G401.6 (cell line): ENCODE measurements around the gene PSMC3IP.
"Not testable (repeated sequence)": the region's sequence is repeated elsewhere in the genome, so short reads cannot be mapped to it uniquely, and the experiment has no call there.

Experiments used
- FAIRE-seq: peaks from 2 replicates; lab custom pipeline; 2012; peaks lifted over from hg19 to GRCh38; lab: Jason Lieb, UNC

The PSMC3IP gene

GRCh38 chr17:42560246-42560645 lies 17.3 kb downstream of the PSMC3IP start:
- FAIRE-seq: no peak

- no peak for FAIRE-seq
Measured at GRCh38 chr17:42559075-42559474, 18.5 kb downstream of the PSMC3IP start.

GRCh38 chr17:42555961-42556617 lies 21.4 kb downstream of the PSMC3IP start:
- peak; percentile 55 for FAIRE-seq

GRCh38 chr17:42555122-42555622 lies 22.4 kb downstream of the PSMC3IP start:
- no peak for FAIRE-seq

GRCh38 chr17:42554250-42555121 lies 23.0 kb downstream of the PSMC3IP start:
- FAIRE-seq: no peak

- FAIRE-seq: no peak
Measured at GRCh38 chr17:42553866-42554249, 23.7 kb downstream of the PSMC3IP start.

- FAIRE-seq: no peak
Measured at GRCh38 chr17:42553161-42553818, 24.2 kb downstream of the PSMC3IP start.

- FAIRE-seq: not testable (repeated sequence)
Measured at GRCh38 chr17:42552736-42553135, 24.8 kb downstream of the PSMC3IP start, which contains the start of gene HSD17B1. TSS of gene HSD17B1 (plus strand) at chr17:42552923. CDS start at chr17:42552934, 11 bp downstream.

- FAIRE-seq: no peak
Measured at GRCh38 chr17:42548993-42549755, 28.4 kb downstream of the PSMC3IP start.

GRCh38 chr17:42548070-42548837 lies 29.3 kb downstream of the PSMC3IP start:
- FAIRE-seq: no peak

GRCh38 chr17:42547698-42548069 lies 29.8 kb downstream of the PSMC3IP start:
- FAIRE-seq: no peak

GRCh38 chr17:42547001-42547461 lies 30.5 kb downstream of the PSMC3IP start:
- no peak for FAIRE-seq

GRCh38 chr17:42545755-42546505 lies 31.6 kb downstream of the PSMC3IP start:
- not testable (repeated sequence) for FAIRE-seq

GRCh38 chr17:42544874-42545283 lies 32.6 kb downstream of the PSMC3IP start:
- no peak for FAIRE-seq

GRCh38 chr17:42543190-42544079 lies 34.1 kb downstream of the PSMC3IP start:
- FAIRE-seq: no peak

- FAIRE-seq: no peak
Measured at GRCh38 chr17:42541041-42541833, 36.3 kb downstream of the PSMC3IP start.

- FAIRE-seq: not testable (repeated sequence)
Measured at GRCh38 chr17:42540558-42540957, 37.0 kb downstream of the PSMC3IP start.

GRCh38 chr17:42538482-42538881 lies 39.0 kb downstream of the PSMC3IP start:
- FAIRE-seq: no peak
